ENCODE results near the gene CREB5. TPM values are rescaled to one million over a fixed set of nuclear protein-coding genes. Genes with fewer than 3 reads are reported as not detected.

CREB5 gene
- total RNA-seq, 1 experiment from 2014 or later = 5.2 TPM

DNA sequence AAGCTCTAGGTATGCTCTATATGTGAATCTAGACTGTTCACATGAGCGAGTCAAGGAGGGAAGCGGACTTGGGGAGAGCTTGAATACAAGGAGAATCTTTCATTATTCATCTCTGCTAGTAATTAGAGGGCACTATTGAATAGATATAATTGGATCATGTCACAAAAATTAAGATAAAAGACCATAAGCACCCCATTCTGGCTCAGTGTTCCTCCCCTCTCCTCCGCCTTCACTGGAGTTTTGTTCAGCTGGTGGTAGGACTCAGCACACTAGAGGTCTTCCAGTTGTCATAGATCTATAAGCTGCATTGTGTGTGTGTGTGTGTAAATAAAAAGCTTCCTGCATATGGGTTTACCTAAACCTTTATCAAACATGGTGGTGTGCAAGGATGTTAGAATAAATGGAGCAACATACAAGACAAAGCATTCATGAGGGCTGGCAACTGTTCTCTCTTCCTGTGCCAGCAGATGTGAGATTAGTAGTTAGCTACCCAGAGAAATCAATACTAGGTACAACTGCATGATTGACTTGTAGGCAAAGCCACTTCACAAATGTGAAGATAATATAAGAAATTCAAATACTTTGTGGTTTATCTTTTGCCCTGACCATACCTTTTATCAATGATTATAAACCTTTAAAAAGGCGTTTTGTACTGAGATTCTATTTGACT, 142.6 kb downstream of the CREB5 start:
- CTCF ChIA-PET = interaction anchor here (0.7 kb wide), 1 partner anchor 358 kb away, joined by 3 read pairs; no protein-coding TSS in a partner anchor
- ATAC-seq (no peak), DNase-seq (no peak)
- Histone ChIP-seq H3K27me3 (ENCODE audit: low read length) (peaks cover 11% of the 10 kb centered on the region; the same call in 1 of the 2 replicates), H3K9me2 (replicated peaks; ENCODE audit: low read length) (no peaks in the 10 kb centered on the region), H4K20me1 (ENCODE audit: low read length) (no peaks in the 10 kb centered on the region), H3K9ac (ENCODE audit: low read length) (no peak overlapping the region), H3K4me3 (ENCODE audit: low read length) (no peak overlapping the region), H3K4me1 (ENCODE audit: insufficient read depth, low read length) (peaks cover 3% of the 10 kb centered on the region; the same call in 1 of the 2 replicates), H2AFZ (ENCODE audit: low read length) (no peak overlapping the region), H3F3A (ENCODE audit: low read length, unreplicated experiment) (no peaks in the 10 kb centered on the region), H3K79me2 (ENCODE audit: low read length) (no peaks in the 10 kb centered on the region), H3K36me3 (ENCODE audit: low read depth, low read length) (no peaks in the 10 kb centered on the region), H3K4me2 (ENCODE audit: low read length) (no peak overlapping the region), H3K9me3 (ENCODE audit: low read length) (no peaks in the 10 kb centered on the region), H3K27ac (ENCODE audit: low read length) (no peak overlapping the region)
- POLR2A ChIA-PET (ENCODE audit: unreplicated experiment) = no interaction called here
- intact Hi-C loops (cut with micrococcal nuclease) = no loop called here
- no TSS peak for BruUV-seq (replicated peaks)
- TF ChIP-seq, protein P1, sequence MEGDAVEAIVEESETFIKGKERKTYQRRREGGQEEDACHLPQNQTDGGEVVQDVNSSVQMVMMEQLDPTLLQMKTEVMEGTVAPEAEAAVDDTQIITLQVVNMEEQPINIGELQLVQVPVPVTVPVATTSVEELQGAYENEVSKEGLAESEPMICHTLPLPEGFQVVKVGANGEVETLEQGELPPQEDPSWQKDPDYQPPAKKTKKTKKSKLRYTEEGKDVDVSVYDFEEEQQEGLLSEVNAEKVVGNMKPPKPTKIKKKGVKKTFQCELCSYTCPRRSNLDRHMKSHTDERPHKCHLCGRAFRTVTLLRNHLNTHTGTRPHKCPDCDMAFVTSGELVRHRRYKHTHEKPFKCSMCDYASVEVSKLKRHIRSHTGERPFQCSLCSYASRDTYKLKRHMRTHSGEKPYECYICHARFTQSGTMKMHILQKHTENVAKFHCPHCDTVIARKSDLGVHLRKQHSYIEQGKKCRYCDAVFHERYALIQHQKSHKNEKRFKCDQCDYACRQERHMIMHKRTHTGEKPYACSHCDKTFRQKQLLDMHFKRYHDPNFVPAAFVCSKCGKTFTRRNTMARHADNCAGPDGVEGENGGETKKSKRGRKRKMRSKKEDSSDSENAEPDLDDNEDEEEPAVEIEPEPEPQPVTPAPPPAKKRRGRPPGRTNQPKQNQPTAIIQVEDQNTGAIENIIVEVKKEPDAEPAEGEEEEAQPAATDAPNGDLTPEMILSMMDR (conservative IDR thresholded peaks at IDR 0.05; ENCODE audit: low read depth, low read length) = no peak
- TF ChIP-seq EZH2phosphoT487 (IDR thresholded peaks at IDR 0.05; ENCODE audit: borderline replicate concordance, low read length) (no peak), EZH2 (IDR thresholded peaks at IDR 0.05; ENCODE audit: low read length, unreplicated experiment) (no peak)

DNA sequence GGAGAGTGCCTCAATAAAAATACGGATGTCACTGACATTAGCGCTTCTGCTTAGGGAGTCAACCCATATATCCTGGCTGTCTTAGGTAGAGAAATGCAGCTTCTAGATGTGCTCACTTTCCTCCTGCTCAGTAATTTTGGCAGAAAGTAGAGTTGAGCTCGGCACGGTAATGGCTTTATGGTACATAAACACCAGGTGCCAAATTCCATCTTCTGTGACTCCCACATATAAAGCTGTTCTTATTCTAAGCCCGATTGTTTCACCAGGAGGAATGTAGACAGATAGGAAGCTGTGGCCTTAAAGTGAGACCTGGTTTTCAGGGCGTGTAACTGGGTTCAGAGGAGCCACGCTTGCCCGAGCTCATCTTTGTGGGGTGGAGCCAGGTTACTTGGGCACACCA, 143.7 kb downstream of the CREB5 start:
- Histone ChIP-seq H3K9ac (ENCODE audit: low read length) (no peak overlapping the region), H3K27me3 (ENCODE audit: low read length) (no peaks in the 10 kb centered on the region), H4K20me1 (ENCODE audit: low read length) (no peaks in the 10 kb centered on the region), H3K27ac (ENCODE audit: low read length) (no peak overlapping the region), H2AFZ (ENCODE audit: low read length) (no peak overlapping the region), H3K9me3 (ENCODE audit: low read length) (no peaks in the 10 kb centered on the region), H3F3A (ENCODE audit: low read length, unreplicated experiment) (no peaks in the 10 kb centered on the region), H3K4me3 (ENCODE audit: low read length) (no peak overlapping the region), H3K36me3 (ENCODE audit: low read depth, low read length) (no peaks in the 10 kb centered on the region), H3K9me2 (replicated peaks; ENCODE audit: low read length) (no peaks in the 10 kb centered on the region), H3K4me1 (ENCODE audit: insufficient read depth, low read length) (peaks cover 3% of the 10 kb centered on the region; the same call in 1 of the 2 replicates), H3K79me2 (ENCODE audit: low read length) (no peaks in the 10 kb centered on the region), H3K4me2 (ENCODE audit: low read length) (no peak overlapping the region)
- ATAC-seq (no peak), DNase-seq (no peak)
- POLR2A ChIA-PET (ENCODE audit: unreplicated experiment) = no interaction called here
- intact Hi-C loops (cut with micrococcal nuclease) = no loop called here
- TF ChIP-seq EZH2phosphoT487 (IDR thresholded peaks at IDR 0.05; ENCODE audit: borderline replicate concordance, low read length) (no peak), EZH2 (IDR thresholded peaks at IDR 0.05; ENCODE audit: low read length, unreplicated experiment) (no peak)
- TF ChIP-seq, protein P1 (conservative IDR thresholded peaks at IDR 0.05; ENCODE audit: low read depth, low read length) = no peak
- CTCF ChIA-PET = no interaction called here
- no TSS peak for BruUV-seq (replicated peaks)

DNA sequence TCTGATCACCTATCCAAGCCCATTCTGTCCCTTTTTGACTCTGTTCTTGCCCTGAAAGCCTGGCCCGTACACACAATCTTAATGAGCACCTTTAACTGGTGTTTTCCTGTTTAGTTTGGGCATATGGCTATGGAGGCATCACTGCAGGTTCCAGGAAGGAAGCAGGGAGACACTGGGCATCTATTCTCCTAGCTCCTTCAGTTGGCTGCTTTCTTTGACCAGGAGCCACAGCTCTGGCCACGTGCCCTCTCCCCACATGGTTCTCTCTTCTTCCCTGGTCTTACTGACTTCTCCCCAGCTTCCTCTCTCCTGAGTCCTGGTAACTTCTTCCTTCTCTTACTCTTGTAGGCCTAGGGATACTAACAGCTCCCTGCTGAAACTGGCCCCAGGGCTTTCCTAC, 144.4 kb downstream of the CREB5 start:
- H2AFZ ChIP-seq (ENCODE audit: low read length) = no peak overlapping the region
- no peak overlapping the region for H3K9ac ChIP-seq (ENCODE audit: low read length)
- ATAC-seq (no peak), DNase-seq (no peak)
- BruUV-seq (replicated peaks) = no TSS peak
- peaks cover 3% of the 10 kb centered on the region; the same call in 1 of the 2 replicates for H3K4me1 ChIP-seq (ENCODE audit: insufficient read depth, low read length)
- H3K4me3 ChIP-seq (ENCODE audit: low read length) = no peak overlapping the region
- ChIA-PET CTCF (no interaction called here), POLR2A (ENCODE audit: unreplicated experiment) (no interaction called here)
- H3K9me3 ChIP-seq (ENCODE audit: low read length) = no peaks in the 10 kb centered on the region
- H3K27me3 ChIP-seq (ENCODE audit: low read length) = no peaks in the 10 kb centered on the region
- no peaks in the 10 kb centered on the region for H3K79me2 ChIP-seq (ENCODE audit: low read length)
- no peaks in the 10 kb centered on the region for H3F3A ChIP-seq (ENCODE audit: low read length, unreplicated experiment)
- H4K20me1 ChIP-seq (ENCODE audit: low read length) = no peaks in the 10 kb centered on the region
- no peaks in the 10 kb centered on the region for H3K36me3 ChIP-seq (ENCODE audit: low read depth, low read length)
- no peaks in the 10 kb centered on the region for H3K9me2 ChIP-seq (replicated peaks; ENCODE audit: low read length)
- no peak overlapping the region for H3K27ac ChIP-seq (ENCODE audit: low read length)
- TF ChIP-seq, protein P1 (conservative IDR thresholded peaks at IDR 0.05; ENCODE audit: low read depth, low read length) = no peak
- no peak for TF ChIP-seq EZH2 (IDR thresholded peaks at IDR 0.05; ENCODE audit: low read length, unreplicated experiment)
- no peak for TF ChIP-seq EZH2phosphoT487 (IDR thresholded peaks at IDR 0.05; ENCODE audit: borderline replicate concordance, low read length)
- intact Hi-C loops (cut with micrococcal nuclease) = no loop called here
- H3K4me2 ChIP-seq (ENCODE audit: low read length) = no peak overlapping the region

Measured in PC-3 (cell line).